Ishikawa (cell line): ENCODE results near the gene HHIPL1.

Experiments
- CEBPB ChIP-seq: IDR thresholded peaks from 2 replicates; pipeline ENCODE4 v1.6.1; 2012
- CREB1 ChIP-seq: IDR thresholded peaks from 2 replicates; pipeline ENCODE4 v1.6.1; 2012; ENCODE audit warnings: low read depth
- EGR1 ChIP-seq: IDR thresholded peaks from 2 replicates; pipeline ENCODE4 v1.6.1; 2012
- EP300 ChIP-seq: IDR thresholded peaks from 2 replicates; pipeline ENCODE4 v1.6.1; 2012; ENCODE audit warnings: borderline replicate concordance
- FOXM1 ChIP-seq: IDR thresholded peaks from 2 replicates; pipeline ENCODE4 v1.6.1; 2012; ENCODE audit warnings: low read depth, borderline replicate concordance
- MAX ChIP-seq: IDR thresholded peaks from 2 replicates; pipeline ENCODE4 v1.6.1; 2012
- NFIC ChIP-seq: IDR thresholded peaks from 2 replicates; pipeline ENCODE4 v1.6.1; 2012
- RAD21 ChIP-seq: IDR thresholded peaks from 2 replicates; pipeline ENCODE4 v1.6.1; 2012; ENCODE audit warnings: low read depth
- REST ChIP-seq: IDR thresholded peaks from 2 replicates; pipeline ENCODE4 v1.6.1; 2012; ENCODE audit warnings: low read depth, mild to moderate bottlenecking
- TEAD4 ChIP-seq: IDR thresholded peaks from 2 replicates; pipeline ENCODE4 v1.6.1; 2012
- USF1 ChIP-seq: IDR thresholded peaks from 2 replicates; pipeline ENCODE4 v1.6.1; 2012
- YY1 ChIP-seq: IDR thresholded peaks from 2 replicates; pipeline ENCODE4 v1.6.1; 2012; ENCODE audit warnings: low read depth
- ZBTB7A ChIP-seq: IDR thresholded peaks from 2 replicates; pipeline ENCODE4 v1.6.1; 2012; ENCODE audit warnings: low read depth

GRCh38 chr14:99698642-99699041 is 53.7 kb downstream of the HHIPL1 start:
- TF ChIP-seq EP300 = no peak
- no peak for TF ChIP-seq CEBPB
- no peak for TF ChIP-seq RAD21
- TF ChIP-seq CREB1 = no peak
- TF ChIP-seq USF1 = no peak
- TF ChIP-seq FOXM1 = no peak
- TF ChIP-seq EGR1 = no peak
- TF ChIP-seq YY1 = no peak
- no peak for TF ChIP-seq REST
- no peak for TF ChIP-seq MAX
- TF ChIP-seq NFIC = no peak
- TF ChIP-seq TEAD4 = no peak
- no peak for TF ChIP-seq ZBTB7A
